ENCODE measurements around the gene CDON.
"Not testable (repeated sequence)": the region's sequence is repeated elsewhere in the genome, so short reads cannot be mapped to it uniquely, and the experiment has no call there.

CDON gene

DNA sequence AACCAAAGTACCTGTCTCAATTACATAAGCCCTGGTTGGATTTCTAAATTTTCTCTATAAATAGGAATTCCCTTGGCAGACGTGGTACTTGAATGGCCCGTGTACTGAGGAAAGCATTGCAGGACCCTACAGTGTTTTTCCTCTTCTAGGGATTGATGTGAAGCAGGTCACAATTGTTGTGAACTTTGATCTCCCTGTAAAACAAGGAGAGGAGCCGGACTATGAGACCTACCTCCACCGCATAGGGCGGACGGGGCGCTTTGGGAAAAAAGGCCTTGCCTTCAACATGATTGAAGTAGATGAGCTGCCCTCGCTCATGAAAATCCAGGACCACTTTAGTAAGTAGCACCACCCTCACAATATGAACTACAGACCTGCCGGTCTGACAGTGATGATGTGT lies 141.6 kb downstream of the CDON start:
- DNase-seq (ENCODE audit: low read depth) = no peak
- no peak overlapping the region for H3K4me3 ChIP-seq (replicated peaks; ENCODE audit: low read depth, low read length)
- TF ChIP-seq, protein P1, sequence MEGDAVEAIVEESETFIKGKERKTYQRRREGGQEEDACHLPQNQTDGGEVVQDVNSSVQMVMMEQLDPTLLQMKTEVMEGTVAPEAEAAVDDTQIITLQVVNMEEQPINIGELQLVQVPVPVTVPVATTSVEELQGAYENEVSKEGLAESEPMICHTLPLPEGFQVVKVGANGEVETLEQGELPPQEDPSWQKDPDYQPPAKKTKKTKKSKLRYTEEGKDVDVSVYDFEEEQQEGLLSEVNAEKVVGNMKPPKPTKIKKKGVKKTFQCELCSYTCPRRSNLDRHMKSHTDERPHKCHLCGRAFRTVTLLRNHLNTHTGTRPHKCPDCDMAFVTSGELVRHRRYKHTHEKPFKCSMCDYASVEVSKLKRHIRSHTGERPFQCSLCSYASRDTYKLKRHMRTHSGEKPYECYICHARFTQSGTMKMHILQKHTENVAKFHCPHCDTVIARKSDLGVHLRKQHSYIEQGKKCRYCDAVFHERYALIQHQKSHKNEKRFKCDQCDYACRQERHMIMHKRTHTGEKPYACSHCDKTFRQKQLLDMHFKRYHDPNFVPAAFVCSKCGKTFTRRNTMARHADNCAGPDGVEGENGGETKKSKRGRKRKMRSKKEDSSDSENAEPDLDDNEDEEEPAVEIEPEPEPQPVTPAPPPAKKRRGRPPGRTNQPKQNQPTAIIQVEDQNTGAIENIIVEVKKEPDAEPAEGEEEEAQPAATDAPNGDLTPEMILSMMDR (IDR thresholded peaks at IDR 0.05; ENCODE audit: low read length, missing control alignments) = no peak

DNA sequence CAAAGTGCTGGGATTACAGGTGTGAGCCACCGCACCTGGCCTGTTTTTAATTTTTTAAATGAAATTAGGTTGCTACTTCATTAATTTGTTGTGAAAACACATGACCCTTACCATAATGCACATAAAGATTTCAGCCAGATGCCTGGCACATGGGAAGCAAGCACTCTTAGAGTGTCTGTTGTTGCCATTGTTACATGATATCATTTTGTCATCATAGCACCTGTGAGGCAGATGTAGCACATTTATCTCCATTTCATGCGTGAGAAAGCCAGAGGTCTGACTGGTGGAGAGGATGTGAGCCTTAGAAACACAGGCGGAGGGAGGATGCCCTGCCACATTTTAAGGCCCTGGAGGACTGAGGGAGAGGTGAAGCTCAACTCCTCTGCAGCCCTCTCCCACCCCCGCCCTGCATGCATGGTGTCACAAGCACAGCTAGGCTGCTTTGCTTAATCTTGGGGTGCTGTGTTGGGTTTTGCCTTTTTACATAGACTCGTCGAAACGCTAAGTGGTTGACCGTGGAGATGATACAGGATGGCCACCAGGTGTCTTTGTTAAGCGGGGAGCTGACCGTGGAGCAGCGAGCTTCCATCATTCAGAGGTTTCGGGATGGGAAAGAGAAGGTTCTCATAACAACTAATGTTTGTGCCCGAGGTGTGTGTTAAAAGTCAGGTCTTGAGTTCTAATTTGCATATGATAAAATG lies 144.4 kb downstream of the CDON start:
- no peak for DNase-seq (ENCODE audit: low read depth)
- TF ChIP-seq, protein P1 (IDR thresholded peaks at IDR 0.05; ENCODE audit: low read length, missing control alignments) = no peak
- H3K4me3 ChIP-seq (replicated peaks; ENCODE audit: low read depth, low read length) = no peak overlapping the region

DNA sequence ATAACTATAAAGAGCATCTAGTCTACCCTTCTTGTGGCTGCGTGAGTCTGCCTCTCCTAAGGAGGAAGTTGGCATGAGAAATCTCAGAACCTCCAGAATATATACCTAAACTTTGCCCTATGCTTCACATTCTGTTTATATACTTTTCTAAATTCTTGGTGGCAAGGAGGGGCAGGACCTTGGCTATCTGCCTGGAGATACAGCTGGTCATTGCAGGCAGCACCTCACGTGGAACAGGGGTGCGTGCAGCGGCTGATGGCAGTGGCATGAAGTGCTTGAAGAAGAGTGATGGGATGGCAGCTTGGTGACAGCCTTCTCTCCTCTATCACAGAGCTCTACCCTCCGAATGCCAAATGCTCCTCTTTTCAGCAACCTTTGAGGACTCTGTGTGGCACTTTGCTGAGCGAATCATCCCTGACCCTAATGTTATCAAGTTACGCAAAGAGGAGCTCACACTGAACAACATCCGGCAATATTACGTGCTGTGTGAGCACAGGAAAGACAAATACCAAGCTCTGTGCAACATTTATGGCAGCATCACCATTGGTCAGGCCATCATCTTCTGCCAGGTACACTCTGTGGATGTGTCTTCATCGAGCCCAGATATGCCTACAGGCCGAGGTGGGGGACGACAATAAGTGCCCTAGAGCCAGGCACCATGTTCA lies 145.9 kb downstream of the CDON start:
- no peak for DNase-seq (ENCODE audit: low read depth)
- H3K4me3 ChIP-seq (replicated peaks; ENCODE audit: low read depth, low read length) = no peak overlapping the region
- TF ChIP-seq, protein P1 (IDR thresholded peaks at IDR 0.05; ENCODE audit: low read length, missing control alignments) = no peak

DNA sequence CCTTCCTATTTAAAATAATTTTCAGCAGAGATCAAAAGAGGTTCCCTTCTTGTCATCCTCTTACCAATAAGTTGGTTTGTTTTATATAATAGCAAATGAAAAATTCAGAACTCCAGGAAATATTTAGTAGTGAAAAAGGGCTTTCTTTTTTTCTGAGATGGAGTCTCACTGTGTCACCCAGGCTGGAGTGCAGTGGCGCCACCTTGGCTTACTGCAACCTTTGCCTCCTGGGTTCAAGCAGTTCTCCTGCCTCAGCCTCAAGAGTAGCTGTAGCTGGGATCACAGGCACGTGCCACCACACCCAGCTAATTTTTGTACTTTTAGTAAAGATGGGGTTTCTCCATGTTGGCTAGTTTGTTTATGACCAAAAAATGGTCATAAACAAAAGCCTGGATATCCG lies 148.1 kb downstream of the CDON start:
- H3K4me3 ChIP-seq (replicated peaks; ENCODE audit: low read depth, low read length); DNase-seq (ENCODE audit: low read depth): not testable (repeated sequence)

DNA sequence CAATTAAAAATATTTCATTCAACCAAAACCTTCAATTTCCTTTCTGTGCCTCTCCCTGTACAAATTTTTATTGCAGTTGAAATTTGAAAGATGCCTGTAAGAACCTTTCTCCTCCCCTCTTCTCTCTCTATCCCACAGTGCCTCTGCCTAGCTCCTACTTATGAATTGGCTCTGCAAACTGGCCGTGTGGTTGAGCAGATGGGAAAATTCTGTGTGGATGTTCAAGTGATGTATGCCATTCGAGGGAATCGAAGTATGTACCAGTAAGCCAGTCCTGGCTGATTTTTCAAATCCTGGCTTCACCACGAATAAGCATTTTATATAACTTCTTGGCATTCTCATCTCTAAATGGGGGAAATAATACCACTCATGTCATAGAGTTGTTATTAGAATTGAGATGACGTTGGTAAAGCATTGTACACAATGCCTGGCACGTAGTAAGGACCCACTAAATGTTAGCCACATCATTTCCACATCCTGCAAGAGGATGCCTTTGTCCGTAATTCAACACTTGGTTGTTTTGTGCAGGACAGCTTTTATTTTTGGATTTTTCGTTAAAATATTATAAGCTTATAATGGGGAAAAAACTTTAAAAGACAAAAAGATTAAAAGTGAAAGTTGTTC lies 152.3 kb downstream of the CDON start:
- no peak overlapping the region for H3K4me3 ChIP-seq (replicated peaks; ENCODE audit: low read depth, low read length)
- no peak for DNase-seq (ENCODE audit: low read depth)
- TF ChIP-seq, protein P1 (IDR thresholded peaks at IDR 0.05; ENCODE audit: low read length, missing control alignments) = no peak

Measured in fibroblast of pulmonary artery (primary cell).